GM18873 (cell line): ENCODE results near the gene DHRSX.
"Not testable (repeated sequence)": the region's sequence is repeated elsewhere in the genome, so short reads cannot be mapped to it uniquely, and the experiment has no call there.

ENCODE experiments used
- ATAC-seq: cut with Tn5 transposase; IDR thresholded peaks from one replicate; pipeline ENCODE4 v1.9.1; 2021; ENCODE audit warnings: mild to moderate bottlenecking, moderate library complexity, moderate number of reproducible peaks; ENCODE audit not compliant: unreplicated experiment, low FRiP score

DHRSX gene

GRCh38 chrX:2460821-2461710, 39.7 kb downstream of the DHRSX start:
- not testable (repeated sequence) for ATAC-seq

GRCh38 chrX:2460048-2460447, 40.7 kb downstream of the DHRSX start:
- not testable (repeated sequence) for ATAC-seq

- no peak for ATAC-seq
Observed at GRCh38 chrX:2458309-2458708, 42.5 kb downstream of the DHRSX start.

DNA sequence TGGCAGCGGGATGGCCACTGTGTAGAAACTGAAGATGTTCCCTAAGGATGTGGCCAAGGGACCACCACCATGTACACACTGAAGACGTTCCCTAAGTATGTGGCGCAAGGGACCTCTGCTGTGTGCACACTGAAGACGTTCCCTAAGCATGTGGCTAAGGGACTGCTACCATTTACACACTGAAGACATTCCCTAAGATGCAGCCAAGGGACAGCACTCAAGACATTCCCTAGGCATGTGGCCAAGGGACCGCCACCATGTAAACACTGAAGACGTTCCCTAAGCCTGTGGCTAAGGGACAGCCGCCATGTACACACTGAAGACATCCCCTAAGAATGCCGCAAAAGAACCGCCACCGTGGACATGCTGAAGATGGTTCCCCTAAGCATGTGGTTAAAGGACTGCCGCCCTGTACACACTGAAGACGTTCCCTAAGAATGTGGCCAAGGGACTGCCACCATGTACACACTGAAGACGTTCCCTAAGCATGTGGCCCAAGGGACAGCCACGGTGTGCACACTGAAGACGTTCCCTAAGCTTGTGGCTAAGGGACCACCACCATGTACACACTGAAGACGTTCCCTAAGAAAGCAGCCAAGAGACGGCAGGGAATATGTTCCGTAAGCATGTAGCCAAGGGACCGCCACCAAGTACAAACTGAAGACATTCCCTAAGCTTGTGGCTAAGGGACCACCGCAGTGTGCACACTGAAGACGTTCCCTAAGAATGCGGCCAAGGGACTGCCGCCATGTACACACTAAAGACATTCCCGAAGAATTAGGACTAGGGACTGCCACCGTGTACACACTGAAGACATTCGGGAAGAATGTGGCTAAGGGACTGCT, 43.3 kb downstream of the DHRSX start:
- ATAC-seq: no peak

DNA sequence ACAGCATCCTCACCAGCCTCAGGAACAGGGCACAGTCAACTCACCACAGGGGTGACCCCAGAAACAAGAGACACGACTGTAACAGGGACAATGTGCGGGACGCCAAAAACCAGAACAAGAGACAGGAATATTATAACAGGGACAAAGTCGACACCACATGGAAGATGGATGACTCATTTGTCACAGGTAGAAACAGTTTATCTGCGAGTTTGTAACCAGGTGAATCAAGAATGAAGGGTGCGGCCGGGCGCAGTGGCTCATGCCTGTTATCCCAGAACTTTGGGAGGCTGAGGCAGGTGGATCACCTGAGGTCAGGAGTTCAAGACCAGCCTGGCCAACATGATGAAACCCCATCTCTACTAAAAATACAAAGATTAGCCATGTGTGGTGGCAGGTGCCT, 44.7 kb downstream of the DHRSX start:
- ATAC-seq: not testable (repeated sequence)

GRCh38 chrX:2454620-2455019, 46.2 kb downstream of the DHRSX start:
- ATAC-seq: not testable (repeated sequence)

- ATAC-seq: no peak
Observed at GRCh38 chrX:2452799-2453198, 48.0 kb downstream of the DHRSX start.

DNA sequence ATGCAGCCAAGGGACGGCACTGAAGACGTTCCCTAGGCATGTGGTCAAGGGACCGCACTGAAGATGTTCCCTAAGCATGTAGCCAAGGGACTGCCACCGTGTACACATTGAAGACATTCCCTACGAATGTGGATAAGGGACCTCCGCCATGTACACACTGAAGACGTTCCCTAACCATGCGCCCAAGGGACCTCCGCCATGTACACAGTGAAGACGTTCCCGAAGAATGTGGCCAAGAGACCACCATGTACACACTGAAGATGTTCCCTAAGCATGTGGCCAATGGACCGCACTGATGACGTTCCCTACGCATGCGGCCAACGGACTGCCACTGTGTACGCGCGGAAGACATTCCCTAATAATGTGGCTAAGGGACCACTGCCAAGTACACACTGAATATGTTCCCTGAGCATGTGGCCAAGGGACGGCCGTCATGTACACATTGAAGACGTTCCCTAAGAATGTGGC, 48.4 kb downstream of the DHRSX start:
- ATAC-seq: no peak

DNA sequence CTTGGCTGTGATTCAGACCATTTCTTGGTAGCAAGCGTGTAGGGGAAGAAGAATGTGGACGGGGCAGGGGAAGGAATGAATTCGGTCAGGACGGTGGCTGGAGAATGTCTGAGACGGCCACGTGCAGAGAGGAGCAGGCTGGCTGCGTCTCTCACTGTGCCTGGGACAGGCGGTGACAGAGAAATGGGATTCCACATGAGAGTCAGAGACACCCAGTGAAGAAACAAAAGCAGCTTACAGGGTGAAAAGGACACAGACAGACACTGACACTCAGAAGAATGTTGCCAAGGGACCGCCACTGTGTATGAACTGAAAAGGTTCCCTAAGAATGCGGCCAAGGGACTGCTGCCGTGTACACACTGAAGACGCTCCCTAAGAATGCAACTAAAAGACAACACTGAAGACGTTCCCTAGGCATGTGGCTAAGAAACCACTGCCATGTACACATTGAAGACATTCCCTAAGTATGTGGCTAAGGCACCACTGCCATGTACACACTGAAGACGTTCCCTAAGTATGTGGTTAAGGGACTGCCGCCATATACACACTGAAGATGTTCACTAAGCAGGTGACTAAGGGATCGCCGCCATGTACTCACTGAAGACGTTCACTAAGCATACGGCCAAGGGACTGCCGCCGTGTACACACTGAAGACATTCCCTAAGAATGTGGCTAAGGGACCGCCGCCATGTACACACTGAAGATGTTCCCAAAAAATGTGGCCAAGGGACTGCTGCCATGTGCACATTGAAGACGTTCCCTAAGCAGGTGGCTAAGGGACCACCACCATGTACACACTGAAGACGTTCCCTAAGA, 49.1 kb downstream of the DHRSX start:
- no peak for ATAC-seq

- ATAC-seq: no peak
Observed at GRCh38 chrX:2450681-2451080, 50.1 kb downstream of the DHRSX start.

- no peak for ATAC-seq
Observed at GRCh38 chrX:2449135-2449886, 51.5 kb downstream of the DHRSX start.

DNA sequence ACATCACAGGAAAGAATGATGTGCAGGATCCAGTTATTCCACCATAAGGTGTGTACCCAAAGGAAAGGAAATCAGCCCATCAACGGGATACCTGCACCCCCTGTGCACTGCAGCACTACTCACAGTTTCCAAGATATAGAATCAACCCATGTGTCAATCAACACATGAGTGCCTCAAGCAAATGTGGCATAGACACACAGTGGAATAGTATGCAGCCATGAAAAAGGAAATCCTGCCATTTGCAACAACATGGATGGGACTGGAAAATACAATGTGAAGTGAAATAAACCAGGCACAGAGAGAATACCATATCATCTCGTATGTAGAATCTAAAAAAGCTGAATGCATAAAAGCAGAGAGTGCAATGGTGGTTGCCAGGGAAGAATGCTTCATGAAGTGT, 53.3 kb downstream of the DHRSX start:
- no peak for ATAC-seq

DNA sequence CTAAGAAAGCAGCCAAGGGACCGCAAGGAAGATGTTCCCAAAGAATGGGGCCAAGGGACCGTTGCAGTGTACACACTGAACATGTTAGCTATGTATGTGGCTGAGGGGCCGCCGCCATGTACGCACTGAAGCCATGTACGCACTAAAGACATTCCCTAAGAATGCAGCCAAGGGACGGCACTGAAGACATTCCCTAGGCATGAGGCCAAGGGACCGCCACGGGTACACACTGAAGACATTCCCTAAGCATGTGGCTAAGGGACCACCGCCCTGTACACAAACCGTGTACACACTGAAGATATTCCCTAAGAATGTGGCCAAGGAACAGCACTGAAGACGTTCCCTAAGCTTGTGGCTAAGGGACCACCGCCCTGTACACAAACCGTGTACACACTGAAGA, 54.0 kb downstream of the DHRSX start:
- no peak for ATAC-seq

GRCh38 chrX:2445662-2446623, 54.8 kb downstream of the DHRSX start:
- no peak for ATAC-seq

DNA sequence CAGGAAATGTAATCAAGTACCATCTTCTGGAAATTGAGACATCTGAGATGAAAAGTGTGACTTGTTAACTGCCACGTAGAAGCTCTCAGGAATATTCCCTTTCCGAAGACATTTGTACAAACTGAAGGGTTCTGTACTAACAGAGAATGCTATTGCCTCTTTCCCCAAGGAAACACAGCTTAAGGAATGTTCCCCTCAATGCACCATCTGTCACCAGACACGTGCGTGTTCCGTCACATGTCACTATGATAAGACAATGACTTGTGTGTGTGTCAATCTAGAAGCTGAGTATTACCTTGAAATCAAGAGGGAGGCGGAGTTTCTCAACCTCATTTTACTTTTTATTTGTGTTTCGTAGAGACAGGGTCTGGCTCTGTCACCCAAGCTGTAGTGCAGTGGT, 58.1 kb downstream of the DHRSX start:
- no peak for ATAC-seq

DNA sequence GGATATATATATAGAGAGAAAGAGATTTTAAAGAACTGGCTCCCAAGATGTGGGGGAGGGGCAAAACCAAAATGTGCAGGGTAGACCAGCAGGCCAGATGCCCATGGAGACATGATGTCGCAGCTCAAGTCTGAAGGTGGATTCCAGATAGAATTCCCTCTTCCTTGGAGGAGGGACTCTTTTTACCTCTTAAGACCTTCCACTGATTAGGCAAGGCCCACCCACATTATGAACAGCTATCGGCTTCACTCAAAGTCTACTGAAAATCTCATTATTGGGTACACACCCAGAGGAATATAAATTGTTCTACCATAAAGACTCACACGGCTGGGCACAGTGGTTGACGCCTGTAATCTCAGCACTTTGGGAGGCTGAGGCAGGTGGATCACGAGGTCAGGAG, 59.3 kb downstream of the DHRSX start:
- ATAC-seq: no peak

DNA sequence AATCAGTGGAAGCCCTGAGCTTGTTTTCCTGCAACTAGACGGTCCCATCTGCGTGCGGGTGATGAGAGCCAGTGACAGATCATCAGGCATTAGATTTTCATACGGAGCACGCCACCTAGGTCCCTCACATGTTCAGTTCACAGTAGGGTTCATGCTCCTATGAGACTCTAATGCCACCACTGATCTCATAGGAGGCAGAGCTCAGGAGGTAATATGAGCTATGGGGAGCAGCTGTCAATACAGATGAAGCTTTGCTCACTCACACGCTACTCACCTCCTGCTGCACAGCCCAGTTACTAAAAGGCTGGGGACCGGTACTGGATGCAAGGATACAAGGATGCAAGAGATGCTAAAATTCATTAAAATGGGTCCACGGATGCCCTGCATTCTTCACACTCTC, 61.2 kb downstream of the DHRSX start:
- ATAC-seq: no peak

GRCh38 chrX:2435465-2435864, 65.3 kb downstream of the DHRSX start:
- ATAC-seq: no peak
